H9 (cell line): Measurements from ENCODE around the gene CEBPZ. TPM values are rescaled to one million over a fixed set of nuclear protein-coding genes. Genes with fewer than 3 reads are reported as not detected.
"Not testable (repeated sequence)": the region's sequence is repeated elsewhere in the genome, so short reads cannot be mapped to it uniquely, and the experiment has no call there.

Source experiments
- DNase-seq: peaks from one replicate; pipeline ENCODE4 v3.0.0-alpha.2; 2017
- H2AFZ ChIP-seq: one replicate; pipeline ENCODE4 v1.6.1; 2013; ENCODE audit warnings: mild to moderate bottlenecking, low read length, control low read depth, moderate library complexity
- H2AK5ac ChIP-seq: 2 replicates; pipeline ENCODE4 v1.6.1; 2013; ENCODE audit warnings: low read length, control low read depth, mixed read lengths; ENCODE audit not compliant: insufficient read length
- H2BK120ac ChIP-seq: one replicate; pipeline ENCODE4 v1.6.1; 2013; ENCODE audit warnings: low read depth, mild to moderate bottlenecking, low read length, control low read depth, inconsistent platforms; ENCODE audit not compliant: poor library complexity, severe bottlenecking
- H2BK12ac ChIP-seq: 2 replicates; pipeline ENCODE4 v1.6.1; 2013; ENCODE audit warnings: low read length, control low read depth, mixed read lengths, low read depth; ENCODE audit not compliant: insufficient read length
- H2BK15ac ChIP-seq: 2 replicates; pipeline ENCODE4 v1.6.1; 2013; ENCODE audit warnings: low read depth, low read length, control low read depth
- H2BK20ac ChIP-seq: one replicate; pipeline ENCODE4 v1.6.1; 2013; ENCODE audit warnings: low read depth, mild to moderate bottlenecking, low read length, control low read depth, inconsistent platforms; ENCODE audit not compliant: poor library complexity, severe bottlenecking
- H2BK5ac ChIP-seq: 2 replicates; pipeline ENCODE4 v1.6.1; 2013; ENCODE audit warnings: low read length, control low read depth, mixed read lengths; ENCODE audit not compliant: insufficient read length
- H3K14ac ChIP-seq: 2 replicates; pipeline ENCODE4 v1.6.1; 2013; ENCODE audit warnings: low read length, control low read depth; ENCODE audit not compliant: insufficient read depth
- H3K18ac ChIP-seq: 2 replicates; pipeline ENCODE4 v1.6.1; 2013; ENCODE audit warnings: low read depth, mild to moderate bottlenecking, mixed read lengths, low read length, control low read depth; ENCODE audit not compliant: insufficient read length
- H3K23ac ChIP-seq: 2 replicates; pipeline ENCODE4 v1.6.1; 2013; ENCODE audit warnings: low read length, control low read depth, mixed read lengths, low read depth; ENCODE audit not compliant: insufficient read length
- H3K23me2 ChIP-seq: 2 replicates; pipeline ENCODE4 v1.6.1; 2013; ENCODE audit warnings: low read depth, mild to moderate bottlenecking, mixed read lengths, low read length, control low read depth; ENCODE audit not compliant: insufficient read length, poor library complexity, severe bottlenecking
- H3K27ac ChIP-seq: 2 replicates; pipeline ENCODE4 v1.5.1; 2013; ENCODE audit warnings: low read length, control low read depth, mixed read lengths, low read depth; ENCODE audit not compliant: insufficient read length
- H3K27me3 ChIP-seq: 2 replicates; pipeline ENCODE4 v1.6.1; 2013; ENCODE audit warnings: low read length, control low read depth, inconsistent platforms; ENCODE audit not compliant: insufficient read depth
- H3K4ac ChIP-seq: 2 replicates; pipeline ENCODE4 v1.6.1; 2013; ENCODE audit warnings: low read depth, mild to moderate bottlenecking, control low read depth, inconsistent platforms, low read length, moderate library complexity
- H3K4me1 ChIP-seq: 2 replicates; pipeline ENCODE4 v1.6.1; 2013; ENCODE audit warnings: low read length, control low read depth, inconsistent platforms; ENCODE audit not compliant: insufficient read depth
- H3K4me2 ChIP-seq: 2 replicates; pipeline ENCODE4 v1.6.1; 2013; ENCODE audit warnings: low read length, control low read depth, mixed read lengths; ENCODE audit not compliant: insufficient read length, insufficient read depth
- H3K56ac ChIP-seq: 2 replicates; pipeline ENCODE4 v1.6.1; 2013; ENCODE audit warnings: low read depth, mild to moderate bottlenecking, mixed read lengths, low read length, control low read depth; ENCODE audit not compliant: insufficient read length
- H3K79me1 ChIP-seq: 2 replicates; pipeline ENCODE4 v1.6.1; 2013; ENCODE audit warnings: low read depth, mild to moderate bottlenecking, moderate library complexity, low read length, control low read depth, inconsistent platforms; ENCODE audit not compliant: insufficient read depth, poor library complexity, severe bottlenecking
- H3K79me2 ChIP-seq: 2 replicates; pipeline ENCODE4 v1.6.1; 2013; ENCODE audit warnings: low read length, control low read depth, inconsistent platforms; ENCODE audit not compliant: insufficient read depth
- H3K9ac ChIP-seq: 2 replicates; pipeline ENCODE4 v1.6.1; 2013; ENCODE audit warnings: low read length, control low read depth, mixed read lengths; ENCODE audit not compliant: insufficient read length; ENCODE audit errors: extremely low read depth
- H3K9me3 ChIP-seq: one replicate; pipeline ENCODE4 v1.6.1; 2013; ENCODE audit warnings: low read depth, low read length, inconsistent platforms; ENCODE audit not compliant: control insufficient read depth
- H3T11ph ChIP-seq: one replicate; pipeline ENCODE4 v1.6.1; 2013; ENCODE audit warnings: mild to moderate bottlenecking, low read length, control low read depth, inconsistent platforms
- H4K20me1 ChIP-seq: one replicate; pipeline ENCODE4 v1.6.1; 2013; ENCODE audit not compliant: control insufficient read depth, insufficient read length, insufficient read depth
- H4K5ac ChIP-seq: 2 replicates; pipeline ENCODE4 v1.6.1; 2013; ENCODE audit warnings: low read depth, mild to moderate bottlenecking, mixed read lengths, low read length, control low read depth; ENCODE audit not compliant: insufficient read length
- H4K8ac ChIP-seq: replicated peaks from 2 replicates; pipeline ENCODE4 v1.6.1; 2013; ENCODE audit warnings: low read length, control low read depth, mixed read lengths, low read depth; ENCODE audit not compliant: insufficient read length
- H4K91ac ChIP-seq: 2 replicates; pipeline ENCODE4 v1.6.1; 2013; ENCODE audit warnings: low read depth, mild to moderate bottlenecking, moderate library complexity, mixed read lengths, low read length, control low read depth; ENCODE audit not compliant: insufficient read length
- H3K27ac Mint-ChIP-seq, 3 experiments: 2 replicates in 2 of 3; 3 replicates in 1 of 3; pipeline ENCODE4 v1.8.0; 2020 to 2021; ENCODE audit warnings: mixed read lengths in 3 of 3, mild to moderate bottlenecking in 1 of 3, moderate library complexity in 1 of 3
- H3K27me3 Mint-ChIP-seq: 2 replicates; pipeline ENCODE4 v1.8.0; 2021; ENCODE audit warnings: low read depth, mild to moderate bottlenecking, moderate library complexity, mixed read lengths
- H3K36me3 Mint-ChIP-seq, 3 experiments: 2 replicates in 2 of 3; 3 replicates in 1 of 3; pipeline ENCODE4 v1.8.0; 2020 to 2021; ENCODE audit warnings: low read depth in 3 of 3, mixed read lengths in 3 of 3; ENCODE audit not compliant: insufficient read depth in 1 of 3
- H3K4me1 Mint-ChIP-seq, 2 experiments: 2 replicates each; pipeline ENCODE4 v1.8.0; 2020; ENCODE audit warnings: mixed read lengths in 2 of 2
- H3K4me3 Mint-ChIP-seq, 2 experiments: 2 replicates in 1 of 2; 3 replicates in 1 of 2; pipeline ENCODE4 v1.8.0; 2020 to 2021; ENCODE audit warnings: mild to moderate bottlenecking in 2 of 2, mixed read lengths in 2 of 2, moderate library complexity in 1 of 2
- H3K9me3 Mint-ChIP-seq, 2 experiments: 2 replicates in 1 of 2; 3 replicates in 1 of 2; pipeline ENCODE4 v1.8.0; 2020; ENCODE audit warnings: mild to moderate bottlenecking in 2 of 2, mixed read lengths in 2 of 2, moderate library complexity in 1 of 2
- WGBS: extraction: QIAGEN DNeasy Blood & Tissue Kit; methylation state at CpG from one replicate; pipeline ENCODE4 v1.1.7; 2013; ENCODE audit warnings: missing lambda C conversion rate, low lambda C conversion rate, mixed read lengths; ENCODE audit not compliant: insufficient read length; ENCODE audit errors: extremely low coverage; 5-methylcytosine and 5-hydroxymethylcytosine counted together
- total RNA-seq: library from RNA; stranded (reverse); gene quantifications from 2 replicates; pipeline ENCODE4 v1.2.1, GENCODE V29; 2021
- TF ChIP-seq, protein P1 (sequence below): fragments of 200-600 bp; sonication (generic); conservative IDR thresholded peaks from 3 replicates; pipeline ENCODE4 v1.8.0; 2021; ENCODE audit warnings: antibody characterized with exemption, mild to moderate bottlenecking

Gene CEBPZ
- total RNA-seq, 1 experiment from 2014 or later = 281 TPM

DNA sequence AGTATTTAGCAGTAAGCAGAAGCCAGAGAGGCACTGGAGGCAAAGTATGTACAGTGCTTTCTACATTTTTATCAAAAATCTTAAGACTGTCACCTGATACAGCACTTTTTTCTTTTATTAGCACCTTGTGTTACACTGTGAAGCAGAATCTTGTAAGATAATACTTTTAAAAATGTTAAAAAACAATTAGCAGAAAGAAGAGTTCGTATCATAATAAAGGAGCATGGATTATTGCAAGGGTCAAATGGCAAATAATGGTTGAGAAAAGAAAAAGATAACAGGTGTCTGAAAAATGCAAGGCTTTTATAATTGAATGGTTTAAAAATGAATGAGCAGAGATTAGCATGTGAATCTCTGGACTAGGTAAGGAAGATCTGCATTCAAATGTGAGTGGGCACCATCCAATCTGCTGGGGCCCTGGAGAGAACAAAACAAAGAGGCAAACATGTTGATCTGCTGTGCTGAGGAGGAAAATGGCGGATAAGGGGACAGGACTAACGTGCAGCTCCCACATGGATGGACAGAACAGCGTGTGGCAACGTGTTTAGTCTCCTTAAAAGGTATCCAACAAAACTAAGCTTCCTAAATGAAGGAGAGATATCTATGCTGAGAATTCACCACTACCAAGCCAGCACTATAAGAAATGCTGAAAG lies 25.6 kb downstream of the CEBPZ start:
- H3K36me3 Mint-ChIP-seq = peaks cover 87 to 92% (median 90%) of the 10 kb centered on the region in 3 experiments
- peak overlapping the region; percentile 5 for H4K5ac ChIP-seq
- H4K20me1 ChIP-seq = no peaks in the 10 kb centered on the region
- H2BK12ac ChIP-seq = no peak overlapping the region
- no peak overlapping the region for H3K4me2 ChIP-seq
- no peaks in the 10 kb centered on the region for H3K27me3 ChIP-seq
- peaks cover 42 to 57% of the 10 kb centered on the region in 2 experiments for H3K9me3 Mint-ChIP-seq
- H3K9ac ChIP-seq = no peak overlapping the region
- peak overlapping the region; percentile 72 to 99 (median 98) for H3K27ac Mint-ChIP-seq
- peak overlapping the region; percentile 30 to 31; a peak in 4 of 5 replicates for H3K4me3 Mint-ChIP-seq
- WGBS = no CpG with 5 or more reads among the region's 5 CpGs
- TF ChIP-seq, protein P1, sequence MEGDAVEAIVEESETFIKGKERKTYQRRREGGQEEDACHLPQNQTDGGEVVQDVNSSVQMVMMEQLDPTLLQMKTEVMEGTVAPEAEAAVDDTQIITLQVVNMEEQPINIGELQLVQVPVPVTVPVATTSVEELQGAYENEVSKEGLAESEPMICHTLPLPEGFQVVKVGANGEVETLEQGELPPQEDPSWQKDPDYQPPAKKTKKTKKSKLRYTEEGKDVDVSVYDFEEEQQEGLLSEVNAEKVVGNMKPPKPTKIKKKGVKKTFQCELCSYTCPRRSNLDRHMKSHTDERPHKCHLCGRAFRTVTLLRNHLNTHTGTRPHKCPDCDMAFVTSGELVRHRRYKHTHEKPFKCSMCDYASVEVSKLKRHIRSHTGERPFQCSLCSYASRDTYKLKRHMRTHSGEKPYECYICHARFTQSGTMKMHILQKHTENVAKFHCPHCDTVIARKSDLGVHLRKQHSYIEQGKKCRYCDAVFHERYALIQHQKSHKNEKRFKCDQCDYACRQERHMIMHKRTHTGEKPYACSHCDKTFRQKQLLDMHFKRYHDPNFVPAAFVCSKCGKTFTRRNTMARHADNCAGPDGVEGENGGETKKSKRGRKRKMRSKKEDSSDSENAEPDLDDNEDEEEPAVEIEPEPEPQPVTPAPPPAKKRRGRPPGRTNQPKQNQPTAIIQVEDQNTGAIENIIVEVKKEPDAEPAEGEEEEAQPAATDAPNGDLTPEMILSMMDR = no peak
- H2BK20ac ChIP-seq = no peak overlapping the region
- peak overlapping the region; percentile 58 for H2AK5ac ChIP-seq
- H2BK15ac ChIP-seq = no peak overlapping the region
- no peak overlapping the region for H4K8ac ChIP-seq
- no peaks in the 10 kb centered on the region for H3K23me2 ChIP-seq
- H3K9me3 ChIP-seq = peaks cover 21% of the 10 kb centered on the region
- no peaks in the 10 kb centered on the region for H3K4me1 ChIP-seq
- H3K23ac ChIP-seq = no peak overlapping the region
- no peak overlapping the region for H2BK5ac ChIP-seq
- no peaks in the 10 kb centered on the region for H3K27me3 Mint-ChIP-seq
- DNase-seq = peak; percentile 83
- H3K4me1 Mint-ChIP-seq = peaks cover 59 to 61% of the 10 kb centered on the region in 2 experiments
- H4K91ac ChIP-seq = no peak overlapping the region
- peak overlapping the region; percentile 9; the same call in 1 of the 2 replicates for H3K14ac ChIP-seq
- peak overlapping the region; percentile 70 for H2BK120ac ChIP-seq
- no peak overlapping the region; the same call in 1 of the 2 replicates for H3K4ac ChIP-seq
- H3K79me2 ChIP-seq = no peaks in the 10 kb centered on the region; the same call in 1 of the 2 replicates
- no peaks in the 10 kb centered on the region for H3K79me1 ChIP-seq
- H3K27ac ChIP-seq = peak overlapping the region; percentile 87
- no peak overlapping the region for H3K18ac ChIP-seq
- no peak overlapping the region for H2AFZ ChIP-seq
- no peak overlapping the region for H3T11ph ChIP-seq
- peak overlapping the region; percentile 9 for H3K56ac ChIP-seq

DNA sequence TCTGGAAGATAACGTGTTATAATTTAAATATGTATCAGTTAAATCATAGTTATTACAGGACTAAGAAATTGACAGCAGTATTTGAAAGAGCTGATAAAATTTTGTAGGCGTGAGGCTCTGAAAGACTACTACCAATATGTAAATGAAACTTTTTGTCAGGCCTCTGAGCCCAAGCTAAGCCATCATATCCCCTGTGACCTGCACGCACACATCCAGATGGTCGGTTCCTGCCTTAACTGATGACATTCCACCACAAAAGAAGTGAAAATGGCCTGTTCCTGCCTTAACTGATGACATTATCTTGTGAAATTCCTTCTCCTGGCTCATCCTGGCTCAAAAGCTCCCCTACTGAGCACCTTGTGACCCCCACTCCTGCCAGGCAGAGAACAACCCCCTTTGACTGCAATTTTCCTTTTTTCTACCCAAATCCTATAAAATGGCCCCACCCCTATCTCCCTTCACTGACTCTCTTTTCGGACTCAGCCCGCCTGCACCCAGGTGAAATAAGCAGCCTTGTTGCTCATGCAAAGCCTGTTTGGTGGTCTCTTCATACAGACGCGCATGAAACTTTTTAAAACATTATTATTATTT lies 26.2 kb downstream of the CEBPZ start:
- H3K79me2 ChIP-seq, H3K27me3 Mint-ChIP-seq, H3K9ac ChIP-seq, H3K56ac ChIP-seq, H3K4me1 ChIP-seq, H3K18ac ChIP-seq, H3K23ac ChIP-seq, H3T11ph ChIP-seq, H3K14ac ChIP-seq, H2BK12ac ChIP-seq, H3K4me2 ChIP-seq, H4K5ac ChIP-seq, H4K91ac ChIP-seq, H2BK15ac ChIP-seq, H2BK20ac ChIP-seq, H4K8ac ChIP-seq, H2BK120ac ChIP-seq, H4K20me1 ChIP-seq, H3K27me3 ChIP-seq, H2AFZ ChIP-seq, H3K79me1 ChIP-seq, H2BK5ac ChIP-seq, H2AK5ac ChIP-seq, H3K23me2 ChIP-seq, H3K4ac ChIP-seq: not testable (repeated sequence)
- Mint-ChIP-seq H3K27ac (peak overlapping the region; percentile 72 to 99 (median 98)), H3K9me3 (peaks cover 42 to 52% of the 10 kb centered on the region in 2 experiments), H3K4me3 (peak overlapping the region; percentile 30 to 63), H3K36me3 (peaks cover 81 to 91% (median 88%) of the 10 kb centered on the region in 3 experiments), H3K4me1 (peaks cover 62 to 64% of the 10 kb centered on the region in 2 experiments)
- DNase-seq = peak; percentile 68
- peak overlapping the region; percentile 87 for H3K27ac ChIP-seq
- H3K9me3 ChIP-seq = peaks cover 15% of the 10 kb centered on the region
- no CpG with 5 or more reads among the region's 8 CpGs for WGBS
